Measurements from ENCODE around the gene SIRT5.

Gene SIRT5

DNA sequence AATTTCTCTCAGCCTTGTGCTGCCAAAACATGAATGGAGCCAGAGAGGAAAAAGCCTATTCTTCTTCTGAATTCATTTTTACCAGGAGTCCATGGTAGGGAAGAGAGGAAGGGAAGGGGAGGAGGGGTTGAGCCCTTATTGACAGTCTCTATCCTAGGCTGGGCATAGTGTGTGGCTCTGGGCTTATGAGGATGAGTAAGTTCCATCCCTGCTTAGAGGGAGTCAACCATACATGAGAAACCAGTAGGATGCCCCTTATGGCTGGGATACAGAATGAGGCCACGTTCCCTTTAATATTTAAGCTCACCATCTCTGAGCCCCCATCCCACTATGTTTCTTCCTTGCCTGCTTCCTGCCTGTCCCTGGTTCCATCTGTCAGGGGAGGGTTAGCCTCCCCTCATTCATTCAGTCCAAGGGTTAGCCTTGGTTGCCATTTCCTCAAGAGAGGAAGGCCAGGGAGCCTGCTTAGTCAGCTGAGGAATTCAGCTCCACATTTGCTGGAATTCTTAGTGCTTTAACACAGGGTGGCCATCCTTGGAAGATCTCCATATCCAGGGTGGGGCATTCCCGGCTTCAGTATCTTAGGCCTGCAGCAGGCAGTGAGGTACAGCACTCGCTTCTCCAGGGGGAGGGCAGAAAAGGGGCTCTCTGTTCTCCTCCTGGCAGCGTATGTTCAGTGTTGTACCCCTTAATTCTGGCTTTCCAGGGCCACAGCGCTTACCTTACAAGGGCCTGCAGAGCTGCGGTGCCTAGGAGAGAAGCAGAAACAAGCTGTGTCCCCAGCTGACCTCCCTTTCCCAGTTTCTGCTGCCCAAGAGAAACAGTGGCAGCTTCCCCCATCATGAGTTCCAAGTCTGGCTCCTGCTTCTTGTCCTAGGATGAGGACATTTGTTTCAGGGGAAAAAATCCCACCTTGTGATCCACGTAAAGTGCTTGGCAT is 12.5 kb downstream of the SIRT5 start:
- FAIRE-seq (no peak), DNase-seq (ENCODE audit: insufficient read length, low spot score) (no peak)

- FAIRE-seq (no peak), DNase-seq (ENCODE audit: insufficient read length, low spot score) (no peak)
Observed at GRCh38 chr6:13589801-13590200, 15.4 kb downstream of the SIRT5 start.

DNA sequence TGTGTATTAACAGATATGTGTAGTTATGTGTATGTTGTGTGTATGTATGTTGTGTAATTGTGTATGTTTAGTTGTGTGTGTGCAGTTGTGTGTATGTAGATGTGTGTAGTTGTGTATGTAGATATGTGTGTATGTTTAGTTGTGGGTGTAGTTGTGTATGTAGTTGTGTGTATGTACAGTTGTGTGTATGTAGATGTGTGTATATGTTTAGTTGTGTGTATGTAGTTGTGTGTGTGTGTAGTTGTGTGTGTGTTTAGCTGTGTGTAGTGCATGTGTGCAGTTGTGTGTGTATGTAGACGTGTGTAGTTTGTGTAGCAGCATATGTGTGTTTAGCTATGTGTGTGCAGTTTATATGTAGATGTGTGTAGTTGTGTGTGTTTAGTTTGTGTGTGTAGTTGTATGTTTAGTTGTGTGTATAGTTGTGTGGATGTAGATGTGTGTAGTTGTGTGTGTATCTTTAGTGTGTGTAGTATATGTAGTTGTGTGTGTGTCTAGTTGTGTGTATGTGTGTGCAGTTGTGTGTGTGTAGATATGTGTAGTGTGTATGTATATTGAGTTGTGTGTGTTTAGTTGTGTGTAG is 16.3 kb downstream of the SIRT5 start:
- no peak for FAIRE-seq
- DNase-seq (ENCODE audit: insufficient read length, low spot score): no peak

DNA sequence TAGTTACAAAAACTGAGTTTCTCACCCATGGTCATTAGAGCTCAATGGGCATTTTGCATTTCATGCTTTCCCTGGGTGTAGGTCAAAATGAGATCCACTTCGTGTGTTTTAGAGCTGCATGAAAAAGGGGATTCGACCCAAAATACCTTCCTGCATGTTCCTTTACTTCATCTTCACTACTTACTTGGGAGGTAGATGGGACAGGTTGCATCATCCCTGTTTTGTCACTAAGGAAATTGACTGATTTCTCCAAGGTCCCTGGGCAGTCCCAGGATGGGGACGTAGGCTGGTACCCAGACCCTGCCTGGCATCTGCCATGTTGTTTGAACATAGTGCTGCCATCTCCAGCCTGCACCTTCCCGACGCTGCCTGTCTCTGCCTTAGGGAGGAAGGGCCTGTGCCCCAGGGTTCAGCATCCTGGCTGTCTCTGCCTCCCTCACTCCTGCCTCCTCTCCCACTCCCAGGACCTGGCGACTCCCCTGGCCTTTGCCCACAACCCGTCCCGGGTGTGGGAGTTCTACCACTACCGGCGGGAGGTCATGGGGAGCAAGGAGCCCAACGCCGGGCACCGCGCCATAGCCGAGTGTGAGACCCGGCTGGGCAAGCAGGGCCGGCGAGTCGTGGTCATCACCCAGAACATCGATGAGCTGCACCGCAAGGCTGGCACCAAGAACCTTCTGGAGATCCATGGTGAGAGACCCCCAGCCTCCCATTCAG is 17.0 kb downstream of the SIRT5 start:
- no peak for DNase-seq (ENCODE audit: insufficient read length, low spot score)
- FAIRE-seq: no peak

GRCh38 chr6:13593103-13593502 is 18.7 kb downstream of the SIRT5 start:
- DNase-seq (ENCODE audit: insufficient read length, low spot score) (no peak), FAIRE-seq (no peak)

DNA sequence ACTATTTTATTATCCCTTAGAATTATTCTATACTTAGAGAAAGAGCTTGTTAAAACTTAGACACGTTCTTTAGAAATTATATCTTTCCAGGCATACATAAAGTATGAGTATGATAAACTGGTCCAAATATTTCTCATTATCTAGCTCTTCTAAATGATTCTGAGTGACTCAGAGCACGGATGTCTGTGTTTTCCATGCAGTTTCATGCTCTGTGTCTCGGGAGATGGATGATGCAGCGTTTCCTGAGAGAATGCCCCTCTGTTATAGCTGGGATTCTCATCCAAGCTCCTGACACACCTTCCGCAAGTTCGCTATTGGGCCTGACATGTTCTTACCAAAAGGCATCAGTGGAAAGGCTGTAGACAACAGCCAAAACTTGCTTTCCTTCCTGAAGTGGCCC is 19.3 kb downstream of the SIRT5 start:
- no peak for DNase-seq (ENCODE audit: insufficient read length, low spot score)
- no peak for FAIRE-seq

DNA sequence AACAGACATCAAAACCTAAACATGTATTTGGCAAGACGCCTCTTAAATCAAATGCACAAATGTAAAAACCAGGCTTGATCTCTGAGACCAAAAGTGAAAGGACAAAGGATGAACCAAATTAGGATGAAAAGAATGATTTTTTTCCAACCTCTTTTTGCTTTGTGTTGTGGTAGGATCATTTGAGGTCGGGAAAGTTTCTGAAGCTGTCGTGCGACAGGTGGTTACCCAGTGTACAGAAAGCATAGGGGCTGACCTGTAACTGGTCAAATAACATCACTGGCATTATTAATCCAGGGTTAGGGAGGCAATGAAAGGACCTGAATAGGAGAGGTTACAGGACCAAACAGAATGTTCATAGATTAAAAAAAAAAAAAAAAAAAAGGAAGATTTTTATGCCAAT is 22.7 kb downstream of the SIRT5 start:
- DNase-seq (ENCODE audit: insufficient read length, low spot score) (no peak), FAIRE-seq (no peak)

DNA sequence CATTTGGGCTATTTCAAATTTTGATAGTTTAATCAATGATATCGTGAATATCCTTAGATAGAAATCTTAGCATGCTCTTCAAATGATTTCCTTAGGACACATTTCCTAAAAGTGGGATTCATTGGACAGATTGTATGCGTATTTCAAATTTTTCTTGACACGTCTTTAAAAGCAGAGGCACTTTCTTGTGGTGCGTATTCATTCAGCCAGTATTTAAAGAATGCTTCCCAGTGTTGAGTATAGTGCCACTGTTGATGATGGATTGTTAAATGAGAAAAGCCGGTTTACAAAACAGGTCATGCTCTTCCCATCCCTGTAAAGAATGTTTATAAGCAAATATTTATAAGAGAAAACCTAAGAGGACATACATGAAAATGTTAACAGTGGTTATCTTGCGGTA is 25.6 kb downstream of the SIRT5 start:
- no peak for FAIRE-seq
- no peak for DNase-seq (ENCODE audit: insufficient read length, low spot score)

GRCh38 chr6:13604135-13604534 is 29.7 kb downstream of the SIRT5 start:
- DNase-seq (ENCODE audit: insufficient read length, low spot score) (no peak), FAIRE-seq (no peak)

DNA sequence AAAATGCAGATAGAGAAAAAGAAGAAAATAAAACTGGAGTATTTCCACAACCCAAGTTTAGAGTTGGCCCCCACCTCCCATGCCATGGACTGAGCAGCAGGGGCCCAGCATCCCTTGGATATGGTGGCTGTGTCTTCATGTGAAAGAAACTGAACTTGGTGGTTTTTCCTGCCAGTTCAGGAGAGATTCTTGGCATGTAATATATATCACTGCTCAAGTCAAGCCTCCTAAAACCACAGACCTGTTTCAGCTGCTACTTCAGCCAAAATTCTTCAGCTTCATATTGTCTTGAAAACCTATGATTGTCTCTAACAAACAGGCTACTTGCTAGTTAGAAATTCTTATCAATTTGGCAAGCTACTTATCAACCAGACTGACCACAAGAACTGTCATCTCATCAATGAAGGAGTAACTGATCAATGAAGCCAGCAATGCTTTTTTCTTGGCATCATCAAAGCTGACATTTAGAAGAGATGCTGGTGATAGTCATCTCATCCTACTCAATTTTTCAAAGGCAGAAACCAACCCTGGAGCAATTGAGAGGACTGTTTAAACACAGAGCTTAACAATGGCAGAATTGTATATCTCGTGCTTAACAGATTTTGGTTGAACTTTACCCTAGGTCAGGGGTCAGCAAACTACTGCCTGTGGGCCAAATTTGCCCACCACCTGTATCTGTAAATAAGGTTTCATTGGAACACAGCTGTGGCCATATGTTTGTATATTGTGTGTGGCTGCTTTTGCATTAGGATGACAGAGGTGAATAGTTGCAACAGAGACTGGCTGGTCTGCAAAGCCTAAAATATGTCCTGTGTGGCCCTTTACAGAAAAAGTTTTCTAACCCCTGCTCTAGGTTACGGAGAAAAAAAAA is 30.4 kb downstream of the SIRT5 start:
- no peak for DNase-seq (ENCODE audit: insufficient read length, low spot score)
- FAIRE-seq: peak; percentile 37

- FAIRE-seq (no peak), DNase-seq (ENCODE audit: insufficient read length, low spot score) (no peak)
Observed at GRCh38 chr6:13605634-13606033, 31.2 kb downstream of the SIRT5 start.

DNA sequence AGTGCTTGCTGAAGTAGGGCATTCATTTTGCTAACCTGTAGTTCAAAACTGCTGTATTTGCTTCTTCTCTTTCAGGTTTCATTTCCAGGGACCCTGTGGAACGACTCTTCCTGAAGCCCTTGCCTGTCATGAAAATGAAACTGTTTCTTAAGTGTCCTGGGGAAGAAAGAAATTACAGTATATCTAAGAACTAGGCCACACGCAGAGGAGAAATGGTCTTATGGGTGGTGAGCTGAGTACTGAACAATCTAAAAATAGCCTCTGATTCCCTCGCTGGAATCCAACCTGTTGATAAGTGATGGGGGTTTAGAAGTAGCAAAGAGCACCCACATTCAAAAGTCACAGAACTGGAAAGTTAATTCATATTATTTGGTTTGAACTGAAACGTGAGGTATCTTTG is 37.3 kb downstream of the SIRT5 start:
- FAIRE-seq: peak; percentile 62
- DNase-seq (ENCODE audit: insufficient read length, low spot score): no peak

DNA sequence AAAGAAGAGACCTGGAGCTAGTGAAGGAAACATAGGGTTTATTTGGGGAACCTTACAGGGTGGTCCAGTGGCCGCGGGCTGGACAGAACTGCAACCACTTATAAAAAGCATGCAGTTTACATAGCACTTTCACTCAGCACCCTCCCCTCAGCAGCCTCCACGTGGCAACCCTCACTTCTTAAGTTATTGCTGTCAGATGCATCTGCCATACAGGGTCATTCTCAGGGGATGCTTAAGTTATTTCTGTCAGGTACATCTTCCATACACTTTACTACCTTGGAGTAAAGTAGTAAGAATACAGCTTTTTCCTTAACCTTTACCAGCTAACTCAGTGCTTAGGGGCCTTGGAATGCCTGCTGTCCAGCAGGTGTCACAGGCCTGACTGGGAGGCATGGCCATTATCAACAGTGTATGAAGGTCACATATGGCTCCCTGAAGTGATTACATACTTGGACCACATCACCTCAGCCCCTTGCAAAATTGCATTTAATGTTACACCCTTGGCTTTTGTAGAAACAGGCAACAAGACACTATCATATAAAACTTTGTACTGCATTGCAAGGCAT is 38.7 kb downstream of the SIRT5 start:
- no peak for DNase-seq (ENCODE audit: insufficient read length, low spot score)
- no peak for FAIRE-seq

DNA sequence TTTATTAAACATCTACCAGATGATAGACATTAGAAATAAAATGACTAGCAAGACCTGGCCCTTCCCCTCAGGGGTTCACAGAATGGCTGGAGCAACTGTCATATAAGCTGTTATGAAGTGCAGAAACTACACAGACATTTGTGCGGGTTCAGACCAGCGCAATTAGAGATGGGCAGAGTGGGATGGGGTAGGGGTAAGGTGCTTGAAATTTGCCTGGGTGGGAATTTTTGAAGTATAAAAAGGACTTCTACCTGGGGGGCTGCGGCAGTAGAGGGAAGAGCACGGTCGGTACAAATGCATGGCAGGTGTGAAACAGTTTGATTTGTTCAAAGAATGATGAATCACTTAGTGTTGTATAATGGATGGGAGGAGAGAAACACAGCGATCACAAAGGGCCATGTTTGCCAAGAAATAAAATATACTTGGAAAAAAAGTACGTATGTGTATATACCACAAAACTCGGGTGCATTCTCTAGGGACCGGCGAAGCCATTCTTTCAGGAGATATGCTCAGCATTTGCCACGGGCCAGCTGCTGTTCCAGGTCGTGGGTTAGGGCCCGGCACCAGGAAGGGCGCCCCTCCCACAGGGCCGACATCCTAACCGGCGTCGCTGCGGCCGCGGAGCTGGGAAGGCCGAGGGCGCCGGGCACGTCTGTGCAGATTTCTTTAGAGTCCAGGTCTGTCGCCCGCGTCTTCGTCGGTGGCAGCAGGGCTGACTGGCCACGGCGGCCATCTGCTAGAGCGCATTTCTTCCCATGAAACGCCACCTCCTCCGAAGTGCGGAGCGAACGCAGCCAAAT is 39.9 kb downstream of the SIRT5 start:
- DNase-seq (ENCODE audit: insufficient read length, low spot score) (no peak), FAIRE-seq (no peak)

DNA sequence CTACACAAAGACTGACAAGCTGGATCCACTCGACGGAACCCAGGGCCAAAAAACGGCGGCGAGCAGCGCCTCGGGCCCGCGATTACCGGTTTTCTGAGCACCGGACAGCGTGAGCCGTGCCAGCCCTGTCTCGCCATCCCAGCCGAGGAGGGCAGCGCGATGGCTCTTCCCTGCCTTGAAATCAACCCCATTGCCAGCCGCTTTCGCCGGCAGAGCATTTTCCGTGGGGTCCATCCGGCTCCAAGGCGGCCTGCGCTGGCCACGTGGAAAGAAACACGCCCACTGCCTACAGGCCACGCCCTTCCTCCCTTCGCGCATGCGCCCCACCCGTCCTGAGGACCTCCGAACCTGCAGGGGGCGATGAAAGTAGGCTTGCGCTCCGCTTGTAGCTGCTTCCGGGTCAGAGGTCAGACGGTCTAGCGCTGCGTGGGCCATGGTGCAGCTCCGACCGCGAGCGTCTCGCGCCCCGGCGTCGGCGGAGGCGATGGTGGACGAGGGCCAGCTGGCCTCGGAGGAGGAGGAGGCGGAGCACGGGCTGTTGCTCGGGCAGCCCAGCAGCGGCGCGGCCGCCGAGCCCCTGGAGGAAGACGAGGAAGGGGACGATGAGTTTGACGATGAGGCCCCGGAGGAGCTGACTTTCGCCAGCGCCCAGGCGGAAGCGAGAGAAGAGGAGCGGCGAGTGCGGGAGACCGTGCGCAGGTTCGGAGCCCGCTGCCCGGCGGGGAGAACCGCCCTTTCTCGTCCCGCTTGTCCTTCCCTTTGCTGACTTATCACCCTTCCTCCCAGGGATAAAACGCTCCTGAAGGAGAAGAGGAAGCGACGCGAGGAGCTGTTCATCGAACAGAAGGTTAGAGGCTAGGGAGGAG is 40.8 kb downstream of the SIRT5 start, which contains the start of gene NOL7:
Gene NOL7, plus strand, starts transcription at position 410 of the 866 bp plus-strand sequence. Its CDS starts 24 bp downstream, at position 434.
- peak; percentile 99 for FAIRE-seq
- peak; percentile 85 for DNase-seq (ENCODE audit: insufficient read length, low spot score)

DNA sequence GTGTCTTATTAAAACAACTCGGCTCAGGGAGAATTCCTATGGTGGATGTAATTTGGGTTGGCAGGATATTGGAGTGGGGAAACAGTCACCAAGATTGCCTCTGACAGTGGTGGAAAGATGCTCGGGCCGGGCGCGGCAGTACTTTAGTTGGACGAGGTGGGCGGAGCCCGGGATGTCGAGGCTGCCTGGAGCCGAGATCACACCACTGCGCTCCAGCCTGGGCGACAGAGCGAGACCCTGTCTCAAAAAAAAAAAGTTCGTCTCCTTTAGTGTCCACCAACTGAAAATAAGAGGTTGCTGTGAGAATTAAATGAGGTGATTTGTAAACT is 41.4 kb downstream of the SIRT5 start:
- DNase-seq (ENCODE audit: insufficient read length, low spot score) (no peak), FAIRE-seq (peak; percentile 45)

- FAIRE-seq: no peak
- no peak for DNase-seq (ENCODE audit: insufficient read length, low spot score)
Observed at GRCh38 chr6:13617066-13617465, 42.7 kb downstream of the SIRT5 start.

GRCh38 chr6:13624871-13625288 is 50.5 kb downstream of the SIRT5 start:
- peak; percentile 10 for DNase-seq (ENCODE audit: insufficient read length, low spot score)

More at GRCh38 chr6:13624871-13625288, 50.5 kb downstream of the SIRT5 start:
- FAIRE-seq: peak; percentile 53
